ENCODE measurements around the gene DEF6.

DEF6 gene

DNA sequence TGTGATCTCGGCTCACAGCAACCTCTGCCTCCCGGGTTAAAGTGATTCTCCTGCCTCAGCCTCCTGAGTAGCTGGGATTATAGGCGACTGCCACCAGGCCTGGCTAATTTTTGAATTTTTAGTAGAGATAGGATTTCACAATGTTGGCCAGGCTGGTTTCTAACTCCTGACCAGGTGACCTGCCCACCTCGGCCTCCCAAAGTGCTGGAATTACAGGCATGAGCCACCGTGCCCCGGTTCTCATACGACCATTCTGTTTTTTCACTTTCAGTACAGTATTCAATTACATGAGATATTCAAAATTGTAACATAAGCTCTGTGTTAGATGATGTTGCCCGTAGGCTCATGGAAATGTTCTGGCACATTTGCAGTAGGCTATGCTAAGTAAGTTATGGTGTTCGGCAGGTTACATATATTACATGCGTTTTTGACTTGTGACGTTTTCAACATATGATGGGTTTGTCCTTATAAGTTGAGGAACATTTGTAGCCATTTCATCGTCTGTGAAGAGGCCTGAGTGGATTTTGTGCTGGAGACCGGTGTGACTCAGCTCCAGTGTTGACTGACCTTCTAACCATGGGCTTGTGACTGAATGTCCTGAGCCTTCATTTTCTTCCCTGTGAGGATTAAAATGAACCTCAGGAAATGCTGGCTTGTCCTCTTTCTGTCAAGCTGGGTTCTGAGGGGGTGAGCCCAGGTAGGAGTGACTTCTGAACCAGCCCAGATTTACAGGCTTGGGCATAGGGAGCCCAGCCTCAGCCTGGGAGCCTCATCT lies 56.9 kb downstream of the DEF6 start:
- DNase-seq, result no peak

DNA sequence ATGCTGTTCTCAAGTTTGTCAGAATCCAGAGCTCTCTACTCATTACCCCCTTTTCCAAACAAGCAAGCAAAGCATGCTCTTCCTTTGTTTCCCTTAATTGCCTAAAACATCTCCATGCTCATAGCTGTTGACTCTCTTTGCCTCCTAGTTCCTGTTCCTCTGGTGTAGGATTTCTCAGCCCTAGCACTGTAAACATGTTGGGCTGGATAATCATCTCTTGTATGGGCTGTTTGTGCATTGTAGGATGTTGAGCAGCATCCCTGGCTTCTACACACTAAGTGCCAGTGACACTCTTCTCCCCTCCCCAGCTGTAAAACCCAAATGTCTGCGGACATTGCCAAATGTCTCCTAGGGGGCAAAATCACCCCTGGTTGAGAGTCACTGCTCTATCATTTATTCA lies 58.8 kb downstream of the DEF6 start:
- DNase-seq, result no peak

DNA sequence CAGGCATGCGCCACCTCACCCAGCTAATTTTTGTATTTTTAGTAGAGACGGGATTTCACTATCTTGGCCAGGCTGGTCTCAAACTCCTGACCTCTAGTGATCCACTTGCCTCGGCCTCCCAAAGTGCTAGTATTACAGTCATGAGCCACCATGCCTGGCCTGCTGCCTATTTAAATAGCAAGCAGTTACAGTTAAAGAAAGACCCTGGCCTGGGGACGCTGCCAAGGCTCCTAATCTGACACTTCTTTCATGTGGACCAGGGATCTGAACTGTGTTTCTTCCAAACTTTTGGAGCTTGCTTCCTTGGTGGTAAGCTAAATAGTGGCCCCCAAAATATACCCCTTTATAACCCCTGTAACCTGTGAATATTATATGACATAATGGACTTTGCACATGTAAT lies 60.1 kb downstream of the DEF6 start:
- no peak for DNase-seq

DNA sequence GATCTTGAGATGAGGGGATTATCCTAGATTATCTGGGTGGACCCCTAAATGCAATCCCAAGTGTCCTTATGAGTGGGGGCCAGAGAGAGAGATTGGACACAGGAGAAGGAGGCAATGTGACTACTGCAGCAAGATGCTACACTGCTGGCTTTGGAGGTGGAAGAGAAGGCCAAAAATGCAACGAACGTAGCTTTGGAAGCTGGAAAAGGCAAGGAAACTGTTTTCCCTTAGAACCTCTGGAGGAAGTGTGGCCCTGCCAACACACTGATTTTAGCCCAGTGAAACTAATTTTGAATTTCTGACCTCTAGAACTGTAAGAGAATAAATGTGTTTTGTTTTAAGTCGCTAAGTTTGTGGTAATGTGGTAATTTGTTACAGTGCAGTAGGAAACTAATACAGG lies 60.5 kb downstream of the DEF6 start:
- no peak for DNase-seq

DNA sequence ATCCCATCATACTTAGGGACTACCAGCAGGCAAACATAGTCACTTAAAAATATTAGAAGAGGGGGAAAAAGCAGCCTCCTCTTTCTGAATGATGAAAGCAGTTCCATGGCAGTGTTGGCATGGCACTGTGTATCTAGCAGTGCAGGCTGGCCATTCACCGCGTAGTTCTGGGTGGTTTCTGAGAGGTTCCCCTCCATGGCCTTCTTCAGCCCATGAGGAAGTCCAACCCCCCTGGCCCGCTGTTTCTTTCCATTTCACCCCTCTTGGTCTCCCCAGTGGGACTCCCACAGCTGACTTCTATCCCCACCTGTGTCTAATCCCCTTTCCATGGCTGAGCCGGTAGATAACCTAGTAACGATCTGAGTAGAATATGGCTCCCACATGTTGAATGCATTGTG lies 61.7 kb downstream of the DEF6 start:
- DNase-seq, result no peak

DNA sequence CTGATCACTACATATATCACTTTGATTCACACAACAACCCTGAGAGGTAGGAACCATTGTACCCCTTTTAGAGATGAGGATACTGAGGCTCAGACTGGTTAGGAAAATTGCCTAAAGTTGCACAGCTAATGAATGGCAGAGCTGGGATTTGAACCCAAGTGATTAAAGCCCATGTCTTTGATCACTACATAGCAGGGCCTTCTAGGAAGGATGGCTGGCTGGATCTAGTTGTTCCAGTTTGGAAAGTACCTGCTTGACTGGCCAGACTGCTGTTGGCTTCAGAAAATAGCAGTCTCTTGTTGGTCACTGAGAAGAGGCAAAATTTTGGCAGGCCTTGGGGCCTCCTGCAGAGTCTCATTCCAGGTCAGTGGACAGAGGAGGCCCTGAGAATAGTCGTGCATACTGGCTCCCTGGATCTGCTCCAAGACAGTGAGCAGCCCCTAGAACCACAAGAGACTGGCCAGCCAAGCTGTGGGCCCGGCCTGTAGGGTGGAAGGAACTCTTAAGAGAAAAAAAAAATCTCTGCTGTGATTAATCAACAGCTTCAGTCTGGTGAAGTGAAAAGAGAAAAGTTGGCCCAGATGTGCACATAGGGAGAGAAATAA lies 62.2 kb downstream of the DEF6 start:
- no peak for DNase-seq

DNA sequence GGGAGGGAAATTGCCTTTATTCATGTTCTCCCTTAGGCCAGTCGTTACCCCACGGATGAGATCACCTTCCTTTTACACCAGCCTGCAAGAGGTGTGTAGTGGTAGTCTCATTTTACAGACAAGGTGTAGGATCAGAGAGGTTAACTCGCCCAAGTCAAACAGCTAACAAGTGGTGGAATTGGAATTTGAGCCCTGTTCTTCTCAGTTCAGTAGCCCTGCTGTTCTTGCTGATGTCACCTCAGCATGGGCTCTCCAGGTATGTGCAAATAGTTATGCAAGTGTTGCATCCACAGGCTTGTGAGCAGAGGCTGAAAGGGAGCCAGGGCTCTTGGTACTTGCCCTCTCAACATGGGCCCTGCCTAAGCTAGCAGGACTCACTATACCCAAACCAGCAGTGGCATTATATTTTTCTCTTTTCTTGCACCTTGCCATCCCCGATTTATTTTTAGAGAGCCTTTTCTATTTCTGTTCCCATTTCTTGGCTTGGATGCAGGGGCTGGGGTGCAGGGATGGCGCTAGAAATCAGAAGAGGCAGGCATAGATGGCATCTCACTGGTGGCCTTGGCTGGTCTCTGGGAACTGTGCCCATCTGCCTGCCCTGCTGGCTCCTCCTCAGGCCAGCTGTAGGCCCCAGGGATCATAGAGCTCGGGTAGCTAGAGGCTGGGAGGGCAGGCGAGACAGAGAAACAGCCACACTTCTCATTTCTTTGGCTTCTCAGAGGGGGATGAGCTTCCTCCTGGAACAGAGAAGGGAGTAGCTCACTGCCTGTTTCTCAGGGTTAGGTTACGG lies 62.9 kb downstream of the DEF6 start:
- no peak for DNase-seq

DNA sequence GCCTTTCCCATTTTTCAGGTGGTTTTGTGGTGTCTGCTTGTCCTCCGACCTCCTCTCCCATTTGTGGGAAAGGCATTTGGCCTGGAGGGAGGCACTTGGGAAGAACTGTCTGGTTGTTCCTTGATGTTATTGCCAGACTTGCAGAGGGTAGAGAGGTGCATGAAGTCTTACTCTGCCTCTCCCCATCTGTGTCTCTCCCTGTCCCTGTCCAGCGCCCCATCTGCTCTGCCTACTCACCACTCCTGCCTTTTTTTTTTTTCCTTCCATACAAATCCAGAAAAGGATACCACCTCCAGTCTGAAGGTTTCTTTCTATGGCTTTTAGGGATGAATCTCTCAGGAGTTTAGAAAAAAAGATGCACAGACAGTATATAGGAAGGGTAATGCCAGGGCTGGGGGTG lies 64.6 kb downstream of the DEF6 start:
- DNase-seq, result no peak

DNA sequence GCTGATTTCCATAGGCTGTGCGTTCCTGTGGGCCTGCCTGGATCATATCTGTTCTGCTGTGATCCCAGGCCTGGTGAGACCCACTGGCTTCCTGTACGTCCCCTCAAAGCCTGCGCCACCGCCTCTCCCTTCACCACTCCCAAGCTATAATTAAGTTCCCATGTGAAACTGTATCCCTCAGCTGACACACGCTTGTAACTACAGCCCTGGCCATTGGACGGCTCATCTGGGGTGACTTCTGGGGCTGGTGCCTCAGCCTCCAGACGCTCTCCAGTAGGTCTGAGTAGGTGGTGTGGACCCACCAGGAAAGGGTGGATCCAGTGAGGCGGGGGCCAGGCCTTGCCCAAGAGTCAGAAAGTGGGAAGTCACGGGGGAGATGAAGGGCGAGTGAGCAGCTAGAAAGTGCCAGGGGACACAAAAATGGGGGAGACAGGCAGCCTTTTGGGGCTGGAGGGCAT lies 65.7 kb downstream of the DEF6 start:
- no peak for DNase-seq

DNA sequence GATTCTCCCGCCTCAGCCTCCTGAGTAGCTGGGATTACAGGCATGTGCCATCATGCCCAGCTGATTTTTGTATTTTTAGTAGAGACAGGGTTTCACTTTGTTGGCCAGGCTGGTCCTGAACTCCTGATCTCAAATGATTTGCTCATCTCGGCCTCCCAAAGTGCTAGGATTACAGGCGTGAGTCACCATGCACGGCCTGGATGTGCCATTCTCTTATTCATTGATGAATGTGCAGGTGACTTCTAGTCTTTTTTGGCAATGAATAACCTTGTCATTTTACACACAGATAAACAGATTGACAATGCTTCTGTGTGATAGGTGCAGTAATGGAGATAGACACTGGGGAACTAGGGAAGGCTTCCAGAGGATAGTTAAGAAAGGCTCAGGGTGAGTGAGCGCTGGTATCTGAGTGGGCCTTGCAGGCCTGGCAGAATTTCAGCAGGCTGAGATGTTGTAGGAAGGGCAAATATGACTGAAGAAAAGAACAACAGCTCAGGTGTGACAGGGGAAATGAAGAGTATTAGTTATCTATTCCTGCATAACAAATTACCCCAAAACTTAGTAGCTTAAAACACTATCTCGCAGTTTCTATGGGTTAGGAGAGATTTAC lies 68.1 kb downstream of the DEF6 start:
- no peak for DNase-seq

DNA sequence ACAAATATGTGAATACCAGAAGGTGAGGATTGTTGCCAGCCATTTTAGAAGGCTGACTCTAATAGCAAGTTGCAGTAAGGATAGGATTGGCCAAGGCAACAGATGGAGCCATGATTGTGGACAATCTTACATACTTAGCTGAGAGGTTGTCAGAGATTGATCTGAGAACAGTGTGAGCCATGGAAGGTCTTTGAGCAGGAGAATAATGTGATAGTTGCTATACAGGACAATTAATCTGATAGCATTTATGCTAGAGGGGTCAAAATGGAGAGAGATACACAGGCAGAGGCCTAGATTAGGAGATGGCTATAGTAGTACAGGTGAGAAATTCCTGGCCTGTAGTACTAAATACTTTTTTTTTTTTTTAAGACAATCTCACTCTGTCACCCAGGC lies 68.6 kb downstream of the DEF6 start:
- no peak for DNase-seq

DNA sequence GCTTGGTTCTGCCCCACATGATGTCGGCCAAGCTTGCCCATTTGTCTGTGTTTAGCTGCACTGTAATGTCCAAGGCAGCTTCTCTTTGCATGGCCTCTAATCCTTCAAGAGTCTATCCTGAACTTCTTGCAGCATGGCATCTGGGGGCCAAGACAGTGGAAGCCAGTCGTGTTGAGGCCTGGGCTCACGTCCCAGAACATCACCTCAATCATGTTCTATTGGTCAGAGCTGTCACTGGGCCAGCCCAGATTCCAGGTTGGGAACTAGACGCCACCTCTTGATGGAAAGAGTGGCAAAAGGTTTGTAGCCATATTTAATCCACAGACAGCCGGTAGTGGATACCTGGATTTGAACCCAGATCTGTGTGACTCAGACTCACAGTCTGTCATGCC lies 70.0 kb downstream of the DEF6 start:
- DNase-seq, result no peak

DNA sequence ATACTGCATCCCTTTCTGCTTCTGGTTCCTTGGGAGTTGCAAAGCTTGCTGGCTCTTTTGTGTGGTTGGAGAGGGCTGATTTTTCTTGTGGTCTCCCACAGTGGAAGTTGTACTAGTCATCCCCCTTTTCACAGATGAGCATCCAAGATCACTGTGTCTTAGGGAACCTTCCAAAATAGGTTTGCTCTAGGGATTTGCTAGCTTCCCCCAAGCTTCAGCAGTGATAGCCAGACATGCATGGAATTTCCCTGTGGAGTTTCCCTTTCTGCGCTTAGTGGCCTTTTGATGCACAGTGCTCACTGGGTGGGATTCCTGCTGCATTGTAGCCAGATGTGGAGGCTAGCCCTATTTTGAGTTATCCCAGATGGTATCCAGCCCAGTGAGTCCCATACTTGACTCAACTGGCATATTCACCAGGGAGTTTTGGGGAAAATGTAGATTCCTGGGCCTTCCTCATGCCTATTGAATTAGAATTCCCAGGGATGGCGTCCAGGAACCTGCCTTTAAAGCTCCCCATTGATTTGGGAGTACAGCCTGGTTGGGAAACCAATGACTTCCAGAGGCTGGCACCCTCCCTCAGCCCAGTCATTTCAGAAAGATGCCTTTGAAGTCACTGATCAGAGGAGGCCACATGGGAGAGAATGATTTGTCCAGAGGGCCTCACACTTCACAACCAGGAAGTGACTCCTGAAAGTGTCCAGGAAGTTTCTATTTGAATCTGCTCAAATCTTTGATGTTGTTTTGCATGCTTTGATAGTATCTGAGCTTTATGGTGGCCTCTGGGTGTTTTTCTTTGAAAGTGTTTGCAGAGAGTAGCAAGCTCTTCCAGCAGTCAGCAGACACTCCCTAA lies 70.6 kb downstream of the DEF6 start:
- no peak for DNase-seq

DNA sequence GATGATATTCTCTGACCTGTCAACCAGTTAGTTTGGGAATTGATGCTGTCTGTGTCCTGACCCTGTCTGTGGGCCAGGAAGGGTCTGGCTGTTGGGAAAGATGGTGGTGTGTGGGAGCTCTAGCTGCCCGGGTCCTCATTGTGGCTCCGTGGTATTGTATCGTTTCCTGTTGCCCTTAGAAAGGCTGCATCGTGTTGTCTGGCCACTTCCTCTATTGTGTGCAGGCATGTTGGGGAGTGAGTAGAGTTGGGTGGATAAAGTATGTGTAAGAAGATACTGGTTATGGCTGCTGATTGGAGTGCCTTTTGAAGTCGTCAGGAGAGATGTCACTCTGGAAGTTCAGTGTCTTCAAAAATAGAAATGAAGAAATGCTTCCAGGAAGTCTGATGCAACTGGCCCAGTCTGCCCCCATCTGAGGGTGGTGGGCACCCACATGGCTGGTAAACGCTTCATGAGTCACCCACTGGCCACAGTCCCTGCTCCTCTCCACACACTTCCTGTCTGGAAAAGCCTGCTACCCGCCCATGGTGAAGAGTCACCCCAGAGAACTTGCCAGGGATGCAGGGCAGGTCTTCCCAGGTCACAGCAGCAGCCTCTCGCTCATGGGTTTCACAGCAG lies 72.6 kb downstream of the DEF6 start:
- peak; percentile 60 for DNase-seq

DNA sequence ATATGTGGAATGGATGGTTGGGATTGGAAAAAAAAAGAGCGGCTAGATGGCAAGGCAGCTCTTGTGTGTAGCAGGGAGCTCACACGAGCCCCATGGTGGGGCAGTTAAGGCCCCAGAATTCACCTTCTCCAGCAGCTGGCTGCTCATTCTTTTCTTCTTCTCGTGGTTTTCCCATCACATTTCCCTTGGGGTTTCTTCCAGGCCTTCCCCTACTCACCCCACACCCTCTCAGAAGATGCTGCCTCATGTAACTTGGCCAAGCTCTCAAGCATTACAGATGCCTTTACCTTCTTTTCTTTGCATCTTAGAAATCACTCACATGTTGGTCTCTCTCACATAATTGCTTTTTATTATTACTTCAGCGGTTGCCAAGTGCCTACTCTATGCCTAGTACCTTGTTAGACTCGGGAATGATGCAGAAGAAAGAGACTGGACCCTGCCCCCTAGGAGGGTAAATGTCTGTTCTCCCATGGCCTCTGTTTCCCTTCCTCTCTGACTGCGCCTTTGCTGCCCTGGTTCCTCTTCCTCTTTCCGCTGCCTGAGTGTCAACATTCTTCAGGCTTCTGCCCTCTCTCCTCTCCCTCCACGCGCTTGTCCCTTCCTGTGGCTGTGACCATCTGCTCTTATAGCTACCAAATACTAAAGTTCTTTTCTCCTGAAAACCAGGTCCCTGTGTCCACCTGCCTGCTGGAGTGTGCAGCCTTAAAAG lies 73.3 kb downstream of the DEF6 start:
- DNase-seq, result no peak

All from GDM1 (cell line).